GM23338 (cell line): ENCODE data around the gene FAM168B. TPM values are rescaled to one million over a fixed set of nuclear protein-coding genes. Genes with fewer than 3 reads are reported as not detected.

Source experiments
- ATAC-seq: fragments of 200-7000 bp; cut with Tn5 transposase; 3 replicates; pipeline ENCODE4 v1.9.1; 2020
- DNase-seq: peaks from one replicate; pipeline ENCODE4 v3.0.0-alpha.2; 2015; ENCODE audit warnings: low spot score
- H2AFZ ChIP-seq: fragments of 200-600 bp; sonication (generic); 2 replicates; pipeline ENCODE4 v1.8.0; 2016; ENCODE audit warnings: antibody characterized with exemption, mild to moderate bottlenecking, moderate library complexity
- H3F3A ChIP-seq: fragments of 200-600 bp; sonication (generic); replicated peaks from 2 replicates; pipeline ENCODE4 v1.8.0; 2017; ENCODE audit warnings: antibody characterized with exemption, mixed run types, low read depth
- H3K27ac ChIP-seq: fragments of 200-600 bp; sonication (generic); 2 replicates; pipeline ENCODE4 v1.6.1; 2016; ENCODE audit warnings: low read depth
- H3K27me3 ChIP-seq: fragments of 200-600 bp; sonication (generic); 2 replicates; pipeline ENCODE4 v1.8.0; 2016; ENCODE audit warnings: mild to moderate bottlenecking, mixed run types, moderate library complexity; ENCODE audit not compliant: insufficient read depth
- H3K36me3 ChIP-seq: fragments of 200-600 bp; sonication (generic); 2 replicates; pipeline ENCODE4 v1.8.0; 2016; ENCODE audit warnings: mild to moderate bottlenecking; ENCODE audit not compliant: insufficient read depth
- H3K4me1 ChIP-seq: fragments of 200-600 bp; sonication (generic); 2 replicates; pipeline ENCODE4 v1.8.0; 2016; ENCODE audit warnings: mild to moderate bottlenecking, moderate library complexity; ENCODE audit not compliant: insufficient read depth
- H3K4me2 ChIP-seq: fragments of 200-600 bp; sonication (generic); 2 replicates; pipeline ENCODE4 v1.7.1; 2017; ENCODE audit warnings: mixed run types
- H3K4me3 ChIP-seq: fragments of 200-600 bp; sonication (generic); 2 replicates; pipeline ENCODE4 v1.6.1; 2016; ENCODE audit warnings: mixed run types
- H3K79me2 ChIP-seq: fragments of 200-600 bp; sonication (generic); replicated peaks from 2 replicates; pipeline ENCODE4 v1.8.0; 2017; ENCODE audit warnings: mild to moderate bottlenecking; ENCODE audit not compliant: insufficient read depth
- H3K9me2 ChIP-seq: fragments of 200-600 bp; sonication (generic); 2 replicates; pipeline ENCODE4 v1.8.0; 2017; ENCODE audit not compliant: insufficient read depth
- H4K20me1 ChIP-seq: fragments of 200-600 bp; sonication (generic); replicated peaks from 2 replicates; pipeline ENCODE4 v1.8.0; 2017; ENCODE audit warnings: mild to moderate bottlenecking; ENCODE audit not compliant: insufficient read depth
- H3K27ac Mint-ChIP-seq: 2 replicates; pipeline ENCODE4 v1.8.0; 2020; ENCODE audit warnings: inconsistent platforms, mild to moderate bottlenecking, moderate library complexity, mixed read lengths
- H3K27me3 Mint-ChIP-seq: 3 replicates; pipeline ENCODE4 v1.8.0; 2022; ENCODE audit warnings: low read depth, mild to moderate bottlenecking, moderate library complexity, mixed read lengths, inconsistent platforms; ENCODE audit not compliant: insufficient read depth, poor library complexity
- H3K36me3 Mint-ChIP-seq: 3 replicates; pipeline ENCODE4 v1.8.0; 2021; ENCODE audit warnings: low read depth, mild to moderate bottlenecking, inconsistent platforms, moderate library complexity, mixed read lengths
- H3K4me1 Mint-ChIP-seq: 3 replicates; pipeline ENCODE4 v1.8.0; 2020; ENCODE audit warnings: mild to moderate bottlenecking, inconsistent platforms, mixed read lengths
- H3K4me3 Mint-ChIP-seq: 3 replicates; pipeline ENCODE4 v1.8.0; 2021; ENCODE audit warnings: moderate library complexity, mild to moderate bottlenecking, inconsistent platforms, mixed read lengths
- H3K9me3 Mint-ChIP-seq: 3 replicates; pipeline ENCODE4 v1.8.0; 2020; ENCODE audit warnings: moderate library complexity, mild to moderate bottlenecking, inconsistent platforms, mixed read lengths
- CREB1 ChIP-seq: fragments of 250-450 bp; sonication (Bioruptor Pico); IDR thresholded peaks from 2 replicates; pipeline ENCODE4 v1.5.0; 2020; ENCODE audit warnings: low read depth, mild to moderate bottlenecking, moderate library complexity
- ETS1 ChIP-seq: IDR thresholded peaks from 2 replicates; pipeline ENCODE4 v1.6.1; 2016; ENCODE audit warnings: antibody characterized with exemption
- EZH2 ChIP-seq: fragments of 200-600 bp; sonication (generic); IDR thresholded peaks from one replicate; pipeline ENCODE4 v1.8.0; 2017; ENCODE audit warnings: antibody characterized with exemption, mild to moderate bottlenecking, low read depth; ENCODE audit not compliant: unreplicated experiment
- JUNB ChIP-seq: IDR thresholded peaks from one replicate; pipeline ENCODE4 v1.6.1; 2016; ENCODE audit warnings: antibody characterized with exemption; ENCODE audit not compliant: unreplicated experiment
- NANOG ChIP-seq: IDR thresholded peaks from 2 replicates; pipeline ENCODE4 v1.6.1; 2016; ENCODE audit warnings: antibody characterized with exemption, borderline replicate concordance
- STAT1 ChIP-seq: IDR thresholded peaks from one replicate; pipeline ENCODE4 v1.6.1; 2016; ENCODE audit warnings: antibody characterized with exemption; ENCODE audit not compliant: unreplicated experiment
- ZNF114 ChIP-seq: fragments of 250-450 bp; sonication (Bioruptor Pico); IDR thresholded peaks from 2 replicates; pipeline ENCODE4 v1.5.0; 2020; ENCODE audit warnings: mild to moderate bottlenecking, moderate library complexity
- polyA plus RNA-seq: library from polyadenylated mRNA; unstranded; fragments of >200 nt; fragmentation: Nextera tagmentation; extraction: Ambion mirVana; gene quantifications from 2 replicates; pipeline ENCODE4 v1.2.1, GENCODE V29; 2016
- total RNA-seq: library from RNA; depleted of rRNA; stranded (reverse); fragments of >200 nt; shearing (Covaris generic); gene quantifications from 2 replicates; pipeline ENCODE4 v1.2.3, GENCODE V29; 2014
- TF ChIP-seq, protein P1 (sequence below): IDR thresholded peaks from one replicate; pipeline ENCODE4 v1.6.1; 2018; ENCODE audit warnings: antibody characterized with exemption; ENCODE audit not compliant: unreplicated experiment
- TF ChIP-seq, protein P2 (sequence below), 2 experiments: fragments of 200-600 bp in 1 of 2; sonication (generic) in 1 of 2; conservative IDR thresholded peaks; 2 replicates each; pipeline versions ENCODE4 v1.5.1 to v1.6.1; 2016 to 2017; ENCODE audit warnings: antibody characterized with exemption in 2 of 2, low read depth in 2 of 2, mild to moderate bottlenecking in 2 of 2, moderate library complexity in 1 of 2
- TF ChIP-seq, protein P3 (sequence below): fragments of 250-450 bp; sonication (Bioruptor Pico); IDR thresholded peaks from 2 replicates; pipeline ENCODE4 v1.5.0; 2020; ENCODE audit warnings: mild to moderate bottlenecking, moderate library complexity

FAM168B gene
- total and polyA plus RNA-seq, 2 experiments from 2014 or later, result 18.8 to 76.8 TPM

DNA sequence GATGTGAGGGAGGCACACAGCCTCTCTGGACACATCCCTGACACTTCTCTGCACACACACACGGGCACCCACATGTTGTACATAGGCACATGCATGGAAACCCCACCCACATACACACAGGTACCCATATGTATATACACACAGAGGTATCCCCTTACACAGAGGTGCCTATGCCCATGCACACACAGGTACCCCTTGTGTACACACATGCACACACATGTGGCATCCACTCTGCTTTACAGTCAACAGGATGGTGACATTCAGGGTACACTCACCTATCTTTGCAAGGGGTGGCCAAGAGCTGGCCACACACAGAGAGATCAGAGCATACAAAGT is 59.5 kb downstream of the FAM168B start (continued):
- TF ChIP-seq ZNF114 (CRISPR knock-in tag) (no peak), NANOG (no peak), CREB1 (CRISPR knock-in tag) (no peak), JUNB (no peak), EZH2 (no peak)
- TF ChIP-seq, protein P1, sequence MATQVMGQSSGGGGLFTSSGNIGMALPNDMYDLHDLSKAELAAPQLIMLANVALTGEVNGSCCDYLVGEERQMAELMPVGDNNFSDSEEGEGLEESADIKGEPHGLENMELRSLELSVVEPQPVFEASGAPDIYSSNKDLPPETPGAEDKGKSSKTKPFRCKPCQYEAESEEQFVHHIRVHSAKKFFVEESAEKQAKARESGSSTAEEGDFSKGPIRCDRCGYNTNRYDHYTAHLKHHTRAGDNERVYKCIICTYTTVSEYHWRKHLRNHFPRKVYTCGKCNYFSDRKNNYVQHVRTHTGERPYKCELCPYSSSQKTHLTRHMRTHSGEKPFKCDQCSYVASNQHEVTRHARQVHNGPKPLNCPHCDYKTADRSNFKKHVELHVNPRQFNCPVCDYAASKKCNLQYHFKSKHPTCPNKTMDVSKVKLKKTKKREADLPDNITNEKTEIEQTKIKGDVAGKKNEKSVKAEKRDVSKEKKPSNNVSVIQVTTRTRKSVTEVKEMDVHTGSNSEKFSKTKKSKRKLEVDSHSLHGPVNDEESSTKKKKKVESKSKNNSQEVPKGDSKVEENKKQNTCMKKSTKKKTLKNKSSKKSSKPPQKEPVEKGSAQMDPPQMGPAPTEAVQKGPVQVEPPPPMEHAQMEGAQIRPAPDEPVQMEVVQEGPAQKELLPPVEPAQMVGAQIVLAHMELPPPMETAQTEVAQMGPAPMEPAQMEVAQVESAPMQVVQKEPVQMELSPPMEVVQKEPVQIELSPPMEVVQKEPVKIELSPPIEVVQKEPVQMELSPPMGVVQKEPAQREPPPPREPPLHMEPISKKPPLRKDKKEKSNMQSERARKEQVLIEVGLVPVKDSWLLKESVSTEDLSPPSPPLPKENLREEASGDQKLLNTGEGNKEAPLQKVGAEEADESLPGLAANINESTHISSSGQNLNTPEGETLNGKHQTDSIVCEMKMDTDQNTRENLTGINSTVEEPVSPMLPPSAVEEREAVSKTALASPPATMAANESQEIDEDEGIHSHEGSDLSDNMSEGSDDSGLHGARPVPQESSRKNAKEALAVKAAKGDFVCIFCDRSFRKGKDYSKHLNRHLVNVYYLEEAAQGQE, result no peak
- TF ChIP-seq, protein P2, sequence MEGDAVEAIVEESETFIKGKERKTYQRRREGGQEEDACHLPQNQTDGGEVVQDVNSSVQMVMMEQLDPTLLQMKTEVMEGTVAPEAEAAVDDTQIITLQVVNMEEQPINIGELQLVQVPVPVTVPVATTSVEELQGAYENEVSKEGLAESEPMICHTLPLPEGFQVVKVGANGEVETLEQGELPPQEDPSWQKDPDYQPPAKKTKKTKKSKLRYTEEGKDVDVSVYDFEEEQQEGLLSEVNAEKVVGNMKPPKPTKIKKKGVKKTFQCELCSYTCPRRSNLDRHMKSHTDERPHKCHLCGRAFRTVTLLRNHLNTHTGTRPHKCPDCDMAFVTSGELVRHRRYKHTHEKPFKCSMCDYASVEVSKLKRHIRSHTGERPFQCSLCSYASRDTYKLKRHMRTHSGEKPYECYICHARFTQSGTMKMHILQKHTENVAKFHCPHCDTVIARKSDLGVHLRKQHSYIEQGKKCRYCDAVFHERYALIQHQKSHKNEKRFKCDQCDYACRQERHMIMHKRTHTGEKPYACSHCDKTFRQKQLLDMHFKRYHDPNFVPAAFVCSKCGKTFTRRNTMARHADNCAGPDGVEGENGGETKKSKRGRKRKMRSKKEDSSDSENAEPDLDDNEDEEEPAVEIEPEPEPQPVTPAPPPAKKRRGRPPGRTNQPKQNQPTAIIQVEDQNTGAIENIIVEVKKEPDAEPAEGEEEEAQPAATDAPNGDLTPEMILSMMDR (conservative IDR thresholded peaks at IDR 0.05; ENCODE audit: low read depth in 2 of 2), result no peak

- H3K27ac Mint-ChIP-seq, result no peak overlapping the region
- H3K4me1 Mint-ChIP-seq, result peaks cover 3% of the 10 kb centered on the region; the same call in 1 of the 3 replicates
- Histone ChIP-seq H2AFZ (no peak overlapping the region), H3K27ac (no peak overlapping the region), H3F3A (no peaks in the 10 kb centered on the region), H3K9me2 (no peaks in the 10 kb centered on the region), H3K36me3 (no peaks in the 10 kb centered on the region), H3K27me3 (peaks cover 29% of the 10 kb centered on the region), H4K20me1 (no peaks in the 10 kb centered on the region), H3K4me1 (peaks cover 6% of the 10 kb centered on the region; the same call in 1 of the 2 replicates), H3K79me2 (no peaks in the 10 kb centered on the region), H3K4me2 (no peak overlapping the region), H3K4me3 (no peak overlapping the region)
- no peak overlapping the region for H3K4me3 Mint-ChIP-seq
- ATAC-seq (no peak), DNase-seq (no peak)
- TF ChIP-seq STAT1 (no peak), NANOG (no peak), ETS1 (no peak)
- TF ChIP-seq, protein P2 (conservative IDR thresholded peaks at IDR 0.05; ENCODE audit: low read depth in 2 of 2), result no peak
- TF ChIP-seq, protein P3, sequence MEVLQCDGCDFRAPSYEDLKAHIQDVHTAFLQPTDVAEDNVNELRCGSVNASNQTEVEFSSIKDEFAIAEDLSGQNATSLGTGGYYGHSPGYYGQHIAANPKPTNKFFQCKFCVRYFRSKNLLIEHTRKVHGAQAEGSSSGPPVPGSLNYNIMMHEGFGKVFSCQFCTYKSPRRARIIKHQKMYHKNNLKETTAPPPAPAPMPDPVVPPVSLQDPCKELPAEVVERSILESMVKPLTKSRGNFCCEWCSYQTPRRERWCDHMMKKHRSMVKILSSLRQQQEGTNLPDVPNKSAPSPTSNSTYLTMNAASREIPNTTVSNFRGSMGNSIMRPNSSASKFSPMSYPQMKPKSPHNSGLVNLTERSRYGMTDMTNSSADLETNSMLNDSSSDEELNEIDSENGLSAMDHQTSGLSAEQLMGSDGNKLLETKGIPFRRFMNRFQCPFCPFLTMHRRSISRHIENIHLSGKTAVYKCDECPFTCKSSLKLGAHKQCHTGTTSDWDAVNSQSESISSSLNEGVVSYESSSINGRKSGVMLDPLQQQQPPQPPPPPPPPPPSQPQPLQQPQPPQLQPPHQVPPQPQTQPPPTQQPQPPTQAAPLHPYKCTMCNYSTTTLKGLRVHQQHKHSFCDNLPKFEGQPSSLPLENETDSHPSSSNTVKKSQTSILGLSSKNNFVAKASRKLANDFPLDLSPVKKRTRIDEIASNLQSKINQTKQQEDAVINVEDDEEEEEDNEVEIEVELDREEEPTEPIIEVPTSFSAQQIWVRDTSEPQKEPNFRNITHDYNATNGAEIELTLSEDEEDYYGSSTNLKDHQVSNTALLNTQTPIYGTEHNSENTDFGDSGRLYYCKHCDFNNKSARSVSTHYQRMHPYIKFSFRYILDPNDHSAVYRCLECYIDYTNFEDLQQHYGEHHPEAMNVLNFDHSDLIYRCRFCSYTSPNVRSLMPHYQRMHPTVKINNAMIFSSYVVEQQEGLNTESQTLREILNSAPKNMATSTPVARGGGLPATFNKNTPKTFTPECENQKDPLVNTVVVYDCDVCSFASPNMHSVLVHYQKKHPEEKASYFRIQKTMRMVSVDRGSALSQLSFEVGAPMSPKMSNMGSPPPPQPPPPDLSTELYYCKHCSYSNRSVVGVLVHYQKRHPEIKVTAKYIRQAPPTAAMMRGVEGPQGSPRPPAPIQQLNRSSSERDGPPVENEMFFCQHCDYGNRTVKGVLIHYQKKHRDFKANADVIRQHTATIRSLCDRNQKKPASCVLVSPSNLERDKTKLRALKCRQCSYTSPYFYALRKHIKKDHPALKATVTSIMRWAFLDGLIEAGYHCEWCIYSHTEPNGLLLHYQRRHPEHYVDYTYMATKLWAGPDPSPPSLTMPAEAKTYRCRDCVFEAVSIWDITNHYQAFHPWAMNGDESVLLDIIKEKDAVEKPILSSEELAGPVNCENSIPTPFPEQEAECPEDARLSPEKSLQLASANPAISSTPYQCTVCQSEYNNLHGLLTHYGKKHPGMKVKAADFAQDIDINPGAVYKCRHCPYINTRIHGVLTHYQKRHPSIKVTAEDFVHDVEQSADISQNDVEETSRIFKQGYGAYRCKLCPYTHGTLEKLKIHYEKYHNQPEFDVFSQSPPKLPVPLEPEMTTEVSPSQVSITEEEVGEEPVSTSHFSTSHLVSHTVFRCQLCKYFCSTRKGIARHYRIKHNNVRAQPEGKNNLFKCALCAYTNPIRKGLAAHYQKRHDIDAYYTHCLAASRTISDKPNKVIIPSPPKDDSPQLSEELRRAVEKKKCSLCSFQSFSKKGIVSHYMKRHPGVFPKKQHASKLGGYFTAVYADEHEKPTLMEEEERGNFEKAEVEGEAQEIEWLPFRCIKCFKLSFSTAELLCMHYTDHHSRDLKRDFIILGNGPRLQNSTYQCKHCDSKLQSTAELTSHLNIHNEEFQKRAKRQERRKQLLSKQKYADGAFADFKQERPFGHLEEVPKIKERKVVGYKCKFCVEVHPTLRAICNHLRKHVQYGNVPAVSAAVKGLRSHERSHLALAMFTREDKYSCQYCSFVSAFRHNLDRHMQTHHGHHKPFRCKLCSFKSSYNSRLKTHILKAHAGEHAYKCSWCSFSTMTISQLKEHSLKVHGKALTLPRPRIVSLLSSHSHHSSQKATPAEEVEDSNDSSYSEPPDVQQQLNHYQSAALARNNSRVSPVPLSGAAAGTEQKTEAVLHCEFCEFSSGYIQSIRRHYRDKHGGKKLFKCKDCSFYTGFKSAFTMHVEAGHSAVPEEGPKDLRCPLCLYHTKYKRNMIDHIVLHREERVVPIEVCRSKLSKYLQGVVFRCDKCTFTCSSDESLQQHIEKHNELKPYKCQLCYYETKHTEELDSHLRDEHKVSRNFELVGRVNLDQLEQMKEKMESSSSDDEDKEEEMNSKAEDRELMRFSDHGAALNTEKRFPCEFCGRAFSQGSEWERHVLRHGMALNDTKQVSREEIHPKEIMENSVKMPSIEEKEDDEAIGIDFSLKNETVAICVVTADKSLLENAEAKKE (CRISPR knock-in tag), result no peak
- no peaks in the 10 kb centered on the region for H3K36me3 Mint-ChIP-seq
- peaks cover 36% of the 10 kb centered on the region for H3K27me3 Mint-ChIP-seq
- H3K9me3 Mint-ChIP-seq, result no peaks in the 10 kb centered on the region
Observed at GRCh38 chr2:131032393-131032836, 60.8 kb downstream of the FAM168B start.
